Bone marrow (tissue), 2 donors: ENCODE measurements around the gene PARPBP.
"Not testable (repeated sequence)": the region's sequence is repeated elsewhere in the genome, so short reads cannot be mapped to it uniquely, and the experiment has no call there.

ENCODE experiments used
- DNase-seq, 2 donors: peaks; one replicate each; lab custom pipeline; 2025; lab: John Stamatoyannopoulos, UW

The PARPBP gene

DNA sequence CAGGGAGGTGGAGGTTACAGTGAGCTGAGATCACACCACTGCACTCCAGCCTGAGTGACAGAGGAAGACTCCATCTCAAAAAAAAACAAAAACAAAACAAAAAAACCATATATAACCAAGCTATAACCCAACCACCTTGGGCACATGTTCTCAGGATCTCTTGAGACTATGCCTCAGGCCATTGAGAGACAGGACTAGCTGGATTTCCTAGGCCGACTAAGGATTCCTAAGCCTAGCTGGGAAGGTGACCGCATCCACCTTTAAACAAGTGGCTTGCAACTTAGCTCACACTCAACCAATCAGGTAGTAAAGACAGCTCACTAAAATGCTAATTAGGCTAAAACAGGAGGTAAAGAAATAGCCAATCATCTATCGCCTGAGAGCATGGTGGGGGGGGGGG, 35.2 kb downstream of the PARPBP start:
- not testable (repeated sequence) for DNase-seq

DNA sequence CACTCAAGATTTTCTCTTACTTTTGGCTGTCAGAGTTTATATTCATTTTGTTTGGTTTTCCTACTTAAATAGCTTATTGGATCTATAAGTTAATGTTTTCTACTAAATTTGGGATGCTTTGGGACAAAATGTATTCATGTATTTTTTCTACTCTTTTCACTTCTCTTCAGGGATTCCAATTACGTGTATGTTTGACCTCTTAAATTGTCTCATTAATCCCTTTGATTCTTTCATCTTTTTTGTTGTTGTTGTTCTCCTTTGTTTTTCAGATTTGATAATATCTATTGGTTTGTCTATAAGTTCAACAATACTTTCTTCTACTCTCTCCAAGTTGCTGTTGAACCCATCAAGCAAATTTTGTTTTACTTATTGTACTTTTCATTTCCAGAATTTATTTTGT, 43.4 kb downstream of the PARPBP start:
- DNase-seq, result no peak

DNA sequence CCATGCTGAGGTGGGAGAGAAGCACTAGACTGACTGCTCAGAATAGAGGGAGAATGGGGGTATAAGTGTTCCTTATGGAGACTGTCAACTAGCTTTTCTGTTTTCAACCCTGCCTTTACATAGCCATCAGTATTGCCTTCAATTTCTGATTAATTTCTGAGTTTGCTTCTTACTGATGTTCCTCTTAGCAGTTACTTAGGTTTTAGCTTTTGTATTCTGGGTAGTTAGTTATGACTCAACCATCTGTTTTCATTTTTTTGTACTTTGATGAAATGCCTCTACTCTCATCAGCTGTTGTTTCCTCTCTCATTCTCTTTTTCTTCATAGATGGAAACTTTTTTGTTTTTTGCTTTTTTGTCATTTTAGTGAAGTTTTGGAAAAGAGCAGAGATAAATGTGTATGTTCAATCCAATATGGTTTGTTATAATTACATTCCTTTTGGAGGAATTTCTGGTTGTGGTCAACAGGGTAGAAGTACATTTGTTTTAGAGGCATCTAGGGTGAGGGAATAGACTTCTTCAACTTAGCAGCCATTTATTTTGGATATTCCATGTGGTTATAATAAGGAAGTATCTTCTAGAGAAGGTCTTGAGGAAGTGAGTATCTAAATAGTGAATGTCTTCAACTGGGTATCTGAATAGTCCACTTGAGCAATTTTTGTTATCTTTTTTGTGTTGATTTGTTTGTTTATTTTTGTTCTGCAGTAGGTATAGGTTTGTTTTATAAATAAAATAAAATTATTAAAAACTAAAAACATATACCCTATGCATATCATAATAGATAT, 48.0 kb downstream of the PARPBP start:
- peak in 1 of 2 donors; percentile 12 for DNase-seq

DNA sequence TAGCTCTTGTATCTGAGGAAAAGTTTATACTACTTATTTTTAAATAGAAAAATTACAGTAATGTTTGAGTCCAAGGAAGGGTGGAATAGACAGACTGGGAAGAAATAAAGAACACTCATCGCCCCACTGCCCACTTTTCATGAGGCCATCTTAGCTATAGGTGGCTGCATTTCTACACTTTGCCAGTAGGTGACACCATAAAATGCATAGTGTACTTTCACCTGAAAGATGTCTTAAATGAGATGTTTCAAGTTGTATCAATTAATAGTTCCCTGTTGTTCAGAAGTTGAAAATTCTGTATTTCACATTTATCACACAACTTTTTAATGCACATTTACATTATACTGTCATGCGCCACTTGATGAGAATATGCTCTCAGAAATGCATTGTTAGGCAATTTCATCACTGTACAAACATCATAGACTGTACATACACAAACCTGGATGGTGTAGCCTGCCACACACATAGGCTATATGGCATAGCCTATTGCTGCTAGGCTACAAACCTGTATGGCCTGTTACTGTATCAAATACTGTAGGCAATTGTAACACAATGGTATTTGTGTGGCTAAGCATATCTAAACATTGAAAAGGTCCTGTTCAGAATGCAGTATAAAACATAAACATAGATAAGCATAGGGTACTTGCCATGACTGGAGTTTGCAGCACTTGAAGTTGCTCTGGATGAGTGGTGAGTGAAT, 50.1 kb downstream of the PARPBP start:
- DNase-seq, result peak in 1 of 2 donors; percentile 2

DNA sequence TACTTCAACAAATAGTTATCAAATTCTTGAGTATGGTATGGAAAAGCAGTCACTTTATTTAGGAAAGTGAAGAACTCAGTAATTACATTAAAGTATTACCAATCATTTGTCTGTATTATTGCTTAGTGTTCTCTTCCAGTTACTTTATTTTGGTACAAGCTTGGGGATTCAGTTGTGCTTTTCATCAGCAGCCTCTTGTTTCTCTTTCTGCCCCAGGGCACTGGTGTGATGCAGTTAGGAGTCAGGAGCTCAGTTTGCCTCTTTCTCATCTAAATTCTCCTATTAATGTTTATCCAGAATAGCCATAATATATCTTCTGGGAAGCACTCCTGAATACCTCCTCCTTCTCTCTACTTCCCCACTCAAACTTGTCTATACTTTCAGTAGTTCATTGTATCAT, 52.0 kb downstream of the PARPBP start:
- no peak for DNase-seq

DNA sequence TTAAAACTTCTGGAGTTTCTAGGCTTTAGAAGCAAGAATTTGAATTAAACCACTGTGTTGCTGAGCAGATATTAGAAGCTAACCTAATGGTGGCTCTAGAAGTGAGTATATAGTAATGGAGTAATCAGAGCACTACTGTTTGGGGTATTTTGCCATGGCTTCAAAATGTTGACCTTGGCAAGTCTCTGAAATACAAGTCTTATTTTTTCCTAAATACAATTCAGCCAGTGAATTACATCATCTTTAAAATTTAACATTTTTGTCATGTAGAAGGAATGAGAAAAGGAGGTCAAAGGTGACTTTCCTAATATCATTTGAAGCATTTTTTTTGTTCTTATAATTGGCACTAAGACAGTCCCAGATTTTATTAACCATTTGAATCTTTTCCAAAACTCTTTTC, 52.5 kb downstream of the PARPBP start:
- no peak for DNase-seq

DNA sequence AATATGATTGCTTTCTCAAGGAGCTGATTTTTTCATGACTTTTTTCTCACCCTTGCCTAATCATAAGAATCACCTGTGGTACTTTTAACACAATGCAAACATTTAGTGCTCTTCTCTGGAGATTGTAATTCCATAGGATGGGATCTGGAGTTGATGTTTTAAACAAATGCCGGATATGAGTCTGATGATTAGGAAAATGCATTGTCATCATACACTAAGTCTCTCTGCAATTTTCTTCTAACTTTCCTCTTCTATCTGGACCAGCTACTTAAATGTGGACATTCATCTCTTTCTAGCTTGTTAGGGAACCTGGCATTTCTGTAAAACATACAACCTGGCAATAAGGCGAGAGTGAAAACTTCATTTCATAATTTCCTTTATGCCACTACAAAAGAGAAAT, 54.1 kb downstream of the PARPBP start:
- DNase-seq, result no peak

DNA sequence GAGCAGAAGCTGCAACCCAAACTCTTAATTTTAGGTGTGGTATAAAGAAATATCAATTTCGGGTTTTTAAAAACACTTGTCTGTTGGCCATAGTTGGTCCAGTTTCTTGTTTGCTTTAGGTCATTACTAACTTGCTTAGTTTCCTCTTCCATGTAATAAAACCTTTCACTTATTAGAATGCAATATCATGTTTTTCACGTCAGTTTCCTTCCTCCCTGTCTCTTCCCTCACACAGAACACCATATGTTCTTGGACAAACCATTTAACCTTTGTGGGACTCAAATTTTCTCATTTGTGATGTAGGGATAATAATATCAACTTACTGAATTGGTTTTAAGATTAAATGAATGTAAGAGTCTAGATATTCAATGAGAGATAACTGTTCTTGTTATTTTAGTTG, 54.8 kb downstream of the PARPBP start:
- no peak for DNase-seq

DNA sequence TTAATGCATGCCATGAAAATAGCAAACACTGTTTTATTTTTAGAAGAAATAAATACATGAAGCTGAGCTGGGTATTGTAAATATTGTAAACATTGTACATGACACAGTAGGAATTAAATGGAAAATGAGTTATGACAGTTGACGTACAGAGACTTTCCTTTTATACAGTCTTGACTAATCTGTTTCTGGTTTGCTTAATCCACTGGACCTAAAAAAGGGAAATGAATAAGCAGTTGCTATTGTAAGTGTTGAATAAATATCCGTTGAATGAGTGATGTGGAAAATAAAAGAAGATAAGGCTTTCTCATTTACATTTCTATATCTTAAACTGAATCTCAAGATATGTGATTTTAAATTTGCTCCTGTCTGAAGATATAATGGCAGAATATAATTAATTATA, 62.7 kb downstream of the PARPBP start:
- peak in 1 of 2 donors; percentile 43 for DNase-seq

DNA sequence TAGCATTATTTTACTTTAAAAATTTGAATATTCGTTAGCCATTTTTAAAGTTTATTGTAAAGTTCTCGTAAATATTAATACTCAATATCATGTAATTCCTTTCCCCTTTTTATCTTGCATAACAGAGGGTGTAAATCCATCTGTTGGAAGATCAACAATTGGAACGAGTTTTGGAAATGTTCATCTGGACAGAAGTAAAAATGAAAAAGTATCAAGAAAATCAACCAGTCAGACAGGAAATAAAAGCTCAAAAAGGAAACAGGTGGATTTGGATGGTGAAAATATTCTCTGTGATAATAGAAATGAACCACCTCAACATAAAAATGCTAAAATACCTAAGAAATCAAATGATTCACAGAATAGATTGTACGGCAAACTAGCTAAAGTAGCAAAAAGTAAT, 75.8 kb downstream of the PARPBP start:
- DNase-seq, result no peak

DNA sequence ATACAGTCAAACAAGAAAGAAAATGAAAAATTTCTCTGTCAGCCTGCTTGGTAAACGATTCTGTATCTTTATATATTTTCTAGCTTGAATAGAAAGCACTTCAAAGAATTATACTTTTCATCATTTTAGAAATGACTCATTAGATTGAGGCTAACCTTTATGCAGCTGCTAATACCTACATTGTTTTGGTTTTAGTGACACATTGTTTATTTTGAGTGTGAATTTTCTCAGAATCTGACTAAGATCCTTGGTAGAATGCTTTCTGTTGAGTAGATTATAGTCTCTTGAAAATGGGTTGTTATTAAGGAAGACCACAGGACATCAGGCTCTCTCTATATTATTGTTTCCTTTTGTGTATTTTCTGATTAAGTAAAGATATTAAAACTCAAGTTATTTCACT, 77.8 kb downstream of the PARPBP start, which contains the start of gene PMCH:
Gene PMCH, minus strand, starts transcription at position 45 of the 400 bp plus-strand sequence. CDS start 63 bp downstream, outside the sequence.
- DNase-seq, result no peak

DNA sequence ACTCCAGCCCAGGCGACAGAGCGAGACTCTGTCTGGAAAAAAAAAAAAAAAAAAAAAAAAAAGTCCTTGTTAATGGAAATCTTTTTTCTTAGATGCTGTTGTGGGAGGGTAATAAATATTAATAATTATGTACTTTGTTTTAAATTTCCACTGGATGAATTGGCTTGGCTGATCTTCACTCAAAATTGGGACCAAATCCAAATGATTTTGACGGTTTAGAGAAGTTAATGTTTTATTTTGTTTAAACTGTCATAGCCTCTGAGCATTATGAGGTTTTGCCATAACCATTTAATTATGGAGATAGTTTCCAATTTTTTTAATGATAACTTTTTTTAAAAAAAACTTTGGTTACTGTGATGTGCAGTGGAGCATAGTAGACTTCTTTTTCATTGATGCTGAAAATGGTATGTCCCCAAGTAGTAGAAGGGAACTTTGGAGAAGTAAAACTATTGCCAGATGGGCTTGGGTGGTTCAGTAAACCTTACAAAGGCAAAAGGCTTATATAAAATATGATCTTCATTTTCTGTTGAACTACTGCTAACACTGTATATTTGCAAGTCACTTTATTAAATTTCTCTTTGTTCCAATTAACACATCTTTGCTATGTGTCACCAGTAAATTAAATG, 81.6 kb downstream of the PARPBP start:
- no peak for DNase-seq

DNA sequence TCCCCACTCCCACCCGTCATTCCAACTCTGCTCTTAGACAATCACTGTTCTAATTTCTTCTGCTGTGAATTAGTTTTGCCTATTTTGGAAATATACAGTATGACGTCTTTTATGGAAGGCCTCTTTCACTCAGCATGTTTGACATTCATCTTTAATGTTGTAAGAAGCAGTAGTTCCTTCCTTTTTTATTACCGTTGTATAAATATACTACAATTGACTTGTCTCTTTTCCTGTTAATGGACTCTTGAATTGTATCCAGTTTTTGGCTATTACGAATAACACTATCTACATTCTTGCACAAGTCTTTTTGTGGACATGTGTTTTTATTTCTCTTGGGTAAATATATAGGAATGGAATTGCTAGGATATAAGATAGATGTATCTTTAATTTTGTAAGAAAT, 82.6 kb downstream of the PARPBP start:
- no peak for DNase-seq

DNA sequence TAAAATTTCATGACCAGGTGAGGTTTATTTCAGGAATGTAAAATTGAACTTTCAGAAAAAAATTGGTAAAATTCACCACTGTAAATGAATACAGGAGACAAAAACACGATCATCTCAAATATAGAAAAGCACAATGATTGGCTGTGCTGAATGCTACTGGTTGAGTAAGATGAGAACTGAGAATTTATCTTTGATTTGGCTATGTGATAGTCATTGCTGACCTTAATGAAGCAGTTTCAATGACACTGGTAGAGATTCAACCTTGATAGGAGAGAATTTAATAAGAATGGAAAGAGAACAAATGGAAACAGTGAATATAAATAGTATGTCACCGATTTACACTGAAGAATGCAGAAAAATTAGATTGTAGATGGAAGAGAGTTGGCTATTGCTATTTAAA, 84.0 kb downstream of the PARPBP start:
- DNase-seq, result no peak

DNA sequence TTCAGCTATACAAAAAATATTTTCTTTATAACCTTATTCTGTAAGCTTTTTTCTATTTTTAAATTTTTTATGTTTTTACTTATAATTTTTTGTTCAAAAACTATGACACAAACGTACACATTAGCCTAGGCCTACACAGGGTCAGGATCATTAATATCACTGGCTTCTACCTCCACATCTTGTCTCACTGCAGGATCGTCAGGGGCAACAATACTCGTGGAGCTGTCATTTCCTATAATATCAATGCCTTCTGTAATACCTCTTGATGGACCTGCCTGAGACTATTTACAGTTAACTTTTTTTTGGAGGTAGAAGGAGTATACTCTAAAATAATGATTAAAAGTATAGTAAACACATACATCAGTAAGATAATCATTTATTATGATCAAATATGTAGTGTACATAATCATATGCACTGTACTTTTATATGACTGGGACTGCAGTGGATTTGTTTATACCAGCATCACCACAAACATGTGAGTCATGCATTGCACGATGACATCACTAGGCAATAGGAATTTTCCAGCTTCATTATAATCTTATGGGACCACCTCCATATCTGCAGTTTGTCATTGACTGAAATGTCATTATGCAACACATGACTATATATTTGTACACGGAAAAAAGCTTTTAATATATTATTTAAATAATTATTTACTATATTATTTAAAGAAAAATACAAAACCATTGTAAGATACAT, 96.2 kb downstream of the PARPBP start:
- DNase-seq, result no peak

DNA sequence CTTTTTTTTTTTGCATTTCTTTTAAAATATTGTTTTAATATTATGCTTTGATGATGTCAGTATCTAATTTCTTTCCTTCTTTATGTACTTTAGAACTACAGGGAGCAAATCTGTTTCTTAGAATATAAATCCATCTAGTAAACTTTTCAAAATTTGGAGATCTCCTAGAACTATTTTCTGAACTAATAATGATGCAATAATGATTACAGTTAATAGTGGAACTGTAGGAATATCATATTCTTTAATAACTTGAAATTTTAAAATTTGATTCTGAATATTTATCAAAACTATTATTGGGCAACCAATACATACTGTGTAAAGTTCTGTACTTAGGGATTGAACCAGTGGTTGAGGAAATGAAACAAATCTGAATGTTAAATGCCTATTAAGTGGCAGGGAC, 100.8 kb downstream of the PARPBP start:
- DNase-seq, result no peak

DNA sequence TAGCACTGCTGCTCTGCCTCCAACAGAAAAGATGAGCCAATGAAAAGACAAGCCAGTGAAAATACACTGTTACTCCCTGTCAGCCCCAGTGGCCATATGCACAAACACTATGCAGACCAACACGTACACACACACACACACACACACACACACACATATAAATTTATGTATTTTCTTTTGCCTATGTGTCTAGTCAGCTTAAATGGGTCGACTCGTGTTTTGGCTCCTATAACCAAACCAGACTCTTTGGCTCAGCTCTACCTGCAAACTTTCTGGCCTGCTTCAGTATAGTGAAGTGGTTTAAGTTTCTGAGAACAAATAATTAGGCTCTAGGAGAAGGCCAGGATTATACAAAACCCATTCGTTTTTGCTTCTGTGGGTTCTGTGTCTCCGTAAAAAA, 108.0 kb downstream of the PARPBP start:
- DNase-seq, result no peak

DNA sequence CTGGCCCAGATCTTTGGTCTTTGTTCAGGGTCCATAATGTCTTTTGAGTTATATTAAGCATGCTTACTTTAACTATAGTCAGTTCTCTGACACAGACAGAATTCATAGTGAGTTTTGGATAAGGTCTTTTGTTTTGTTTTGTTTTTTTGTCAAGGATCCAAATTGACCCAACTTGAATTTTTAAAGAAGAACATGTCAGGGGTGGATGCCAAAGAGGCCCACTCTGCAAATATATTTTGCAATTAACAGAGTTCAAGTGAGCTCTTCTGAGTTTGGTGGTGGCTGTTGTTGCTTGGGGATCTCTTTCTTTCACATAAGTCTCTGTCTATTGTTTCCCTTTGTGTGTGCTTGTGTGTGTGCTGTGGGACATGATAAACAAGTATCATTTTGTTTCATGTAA, 112.1 kb downstream of the PARPBP start:
- DNase-seq, result no peak

DNA sequence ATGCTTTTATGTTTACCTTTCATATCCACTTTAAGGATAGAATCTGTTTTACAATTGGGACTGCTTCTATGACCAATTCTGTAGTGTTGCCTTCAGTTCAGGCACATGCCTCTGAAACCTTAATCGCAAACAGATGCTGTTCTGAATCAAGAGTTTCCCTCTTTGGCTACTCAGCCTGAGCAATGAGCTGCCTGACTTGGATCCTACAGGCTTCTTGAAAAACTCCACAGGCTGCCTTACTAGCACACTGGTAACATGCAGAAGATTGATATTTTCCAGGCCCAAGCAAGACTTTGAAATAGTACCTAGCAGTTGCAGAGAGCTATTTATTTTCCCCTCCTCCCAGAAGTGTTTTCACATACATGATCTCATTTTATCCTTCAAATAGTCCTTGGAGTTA, 112.5 kb downstream of the PARPBP start:
- DNase-seq, result no peak

DNA sequence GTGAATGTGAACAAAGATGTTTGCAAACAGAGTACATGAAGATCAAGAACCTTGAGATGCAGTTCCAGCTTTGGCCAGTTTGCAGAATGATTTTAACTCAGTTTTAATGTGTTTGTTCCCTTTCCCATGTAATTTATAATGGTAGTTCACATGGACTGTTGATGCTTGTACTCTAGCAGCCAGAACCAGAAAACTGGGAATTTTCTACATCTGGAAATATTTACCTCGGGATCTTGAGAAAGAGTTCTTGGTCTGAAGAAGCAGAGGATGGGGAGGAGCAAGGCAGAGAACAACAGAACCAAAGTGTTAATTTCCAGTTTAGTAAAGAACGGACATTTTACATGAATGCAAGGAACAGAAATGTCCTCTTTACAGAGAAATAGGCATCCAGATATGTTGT, 114.6 kb downstream of the PARPBP start:
- no peak for DNase-seq

DNA sequence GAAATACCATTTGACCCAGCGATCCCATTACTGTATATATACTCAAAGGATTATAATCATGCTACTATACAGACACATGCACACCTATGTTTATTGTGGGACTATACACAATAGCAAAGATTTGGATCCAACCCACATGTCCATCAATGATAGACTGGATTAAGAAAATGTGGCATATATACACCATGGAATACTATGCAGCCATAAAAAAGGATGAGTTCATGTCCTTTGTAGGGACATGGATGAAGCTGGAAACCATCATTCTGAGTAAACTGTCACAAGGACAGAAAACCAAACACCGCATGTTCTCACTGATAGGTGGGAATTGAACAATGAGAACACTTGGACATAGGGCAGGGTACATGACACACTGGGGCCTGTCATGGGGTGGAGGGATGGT, 120.9 kb downstream of the PARPBP start:
- DNase-seq, result not testable (repeated sequence)
